ENCODE data around the gene HNRNPF.

The HNRNPF gene

DNA sequence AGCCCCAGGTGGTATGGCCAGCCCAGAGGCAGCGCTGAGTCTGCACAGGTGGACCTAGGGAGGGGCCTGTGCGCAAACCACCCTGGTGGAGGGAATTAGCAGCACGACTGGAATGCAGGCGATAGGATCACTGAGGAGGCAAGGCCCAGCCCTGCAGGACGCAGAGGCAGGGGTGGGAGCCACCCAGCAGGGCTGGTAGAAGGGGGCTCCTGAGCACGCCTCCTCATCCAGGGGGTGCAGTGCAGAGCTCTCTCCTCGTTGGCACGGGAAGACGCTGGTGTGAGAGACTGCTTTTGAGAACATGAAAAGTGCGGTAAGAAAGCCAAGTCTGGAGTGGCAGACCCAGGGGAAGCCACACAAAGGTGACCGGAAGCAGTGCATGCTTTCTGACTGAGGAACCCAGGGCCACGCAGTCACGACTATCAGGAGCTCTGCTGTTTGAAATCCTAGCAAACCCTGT is 31.5 kb downstream of the HNRNPF start:
- no peak for DNase-seq (ENCODE audit: low spot score)
- no peak for FAIRE-seq

DNA sequence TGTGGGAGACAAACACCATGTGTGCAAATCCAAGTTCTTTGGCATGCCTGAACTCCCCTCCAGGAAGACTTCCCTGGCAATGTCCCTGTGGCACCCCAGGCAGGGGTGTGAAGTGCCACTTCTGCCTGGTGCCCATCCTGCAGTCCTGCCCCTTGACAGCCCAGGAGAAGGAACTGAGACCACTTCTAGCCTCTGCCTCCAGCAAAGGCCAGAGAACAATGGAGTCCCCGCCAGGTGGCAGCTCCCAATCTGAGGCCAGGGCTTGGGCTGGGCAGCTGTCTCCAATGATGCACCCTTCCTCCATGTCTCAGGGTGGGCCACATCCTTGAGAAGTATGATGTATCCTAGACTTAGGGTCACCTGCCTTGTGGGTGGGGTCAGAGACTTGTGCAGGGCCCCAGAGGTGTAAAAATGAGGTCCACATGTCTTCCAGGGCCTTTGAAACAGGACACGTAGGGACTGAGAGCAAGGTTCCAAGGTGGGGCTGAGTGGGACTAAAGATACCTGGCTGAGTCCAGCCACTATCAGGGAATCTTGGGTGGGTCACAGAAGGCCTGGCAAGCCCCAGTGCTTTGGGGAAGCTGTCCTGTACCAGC is 32.1 kb downstream of the HNRNPF start:
- DNase-seq (ENCODE audit: low spot score) (no peak), FAIRE-seq (peak; percentile 77)

DNA sequence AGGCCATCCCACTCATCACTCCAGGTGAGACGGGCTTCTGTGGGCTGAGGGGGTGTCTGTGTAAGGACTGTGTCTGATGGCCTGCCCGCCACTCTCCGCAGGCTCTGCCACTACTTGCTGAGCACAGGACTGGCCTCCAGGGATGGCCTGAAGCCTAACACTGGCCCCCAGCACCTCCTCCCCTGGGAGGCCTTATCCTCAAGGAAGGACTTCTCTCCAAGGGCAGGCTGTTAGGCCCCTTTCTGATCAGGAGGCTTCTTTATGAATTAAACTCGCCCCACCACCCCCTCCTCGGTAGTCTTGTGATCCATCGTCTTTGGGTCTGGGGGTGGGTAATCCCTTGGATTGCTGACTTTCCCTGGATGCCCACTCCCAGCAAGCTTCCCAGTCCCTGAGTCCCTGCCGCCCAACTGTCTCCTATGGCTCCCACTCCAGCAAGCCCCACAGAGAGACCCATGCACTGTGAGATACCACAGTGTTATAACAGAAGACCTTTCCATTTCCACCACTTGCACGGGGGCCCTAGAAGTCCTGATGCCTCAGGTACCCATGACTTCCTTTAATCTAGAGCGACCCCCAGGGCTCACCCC is 32.8 kb downstream of the HNRNPF start:
- DNase-seq (ENCODE audit: low spot score): no peak
- no peak for FAIRE-seq

DNA sequence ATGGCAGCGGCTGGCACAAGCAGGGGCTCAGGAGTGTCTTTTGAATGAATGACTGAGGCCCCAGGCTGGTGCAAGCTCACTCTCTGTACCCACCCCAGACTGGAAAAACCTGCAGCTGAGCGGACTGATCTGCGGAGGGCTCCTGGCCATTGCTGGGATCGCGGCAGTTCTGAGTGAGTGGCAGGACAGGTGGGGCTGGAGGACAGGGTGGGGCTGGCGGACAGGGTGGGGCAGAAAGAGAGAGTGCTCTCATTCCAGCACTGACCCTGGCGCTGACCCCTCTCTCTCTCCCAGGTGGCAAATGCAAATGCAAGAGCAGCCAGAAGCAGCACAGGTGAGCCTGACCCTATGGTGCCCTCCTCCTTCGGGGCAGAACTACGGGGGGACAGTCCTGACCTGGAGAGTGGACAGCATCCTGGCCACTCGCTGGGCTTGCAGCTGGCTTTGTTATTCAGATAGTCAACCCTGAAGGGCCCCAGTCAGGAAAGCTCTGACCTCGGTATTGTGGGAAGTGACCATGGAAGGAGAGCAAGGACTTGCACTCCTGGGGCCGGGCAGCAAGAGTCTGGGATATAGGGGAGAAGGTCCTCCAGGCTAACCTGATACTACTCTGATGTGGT is 33.5 kb downstream of the HNRNPF start:
- DNase-seq (ENCODE audit: low spot score): no peak
- FAIRE-seq: peak; percentile 48

DNA sequence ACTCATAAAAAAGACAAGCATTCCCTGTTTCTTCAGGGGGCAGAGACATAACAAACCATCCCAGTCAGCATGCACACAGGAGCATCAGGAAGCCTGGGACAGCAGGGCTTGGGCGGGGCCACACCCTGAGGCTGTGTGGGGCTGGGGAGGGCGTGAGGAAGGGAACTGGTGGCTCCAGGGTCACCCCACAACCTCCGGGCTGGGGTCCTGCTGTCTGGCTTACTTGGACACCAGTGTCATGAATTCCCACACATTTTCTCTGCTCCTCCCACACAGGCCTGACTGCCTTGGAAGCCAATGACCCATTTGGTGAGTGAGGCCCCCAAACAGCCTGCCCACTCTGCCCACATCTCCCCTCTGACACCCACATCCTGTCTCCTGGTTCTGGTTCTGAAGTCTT is 34.8 kb downstream of the HNRNPF start:
- DNase-seq (ENCODE audit: low spot score): no peak
- peak; percentile 37 for FAIRE-seq

DNA sequence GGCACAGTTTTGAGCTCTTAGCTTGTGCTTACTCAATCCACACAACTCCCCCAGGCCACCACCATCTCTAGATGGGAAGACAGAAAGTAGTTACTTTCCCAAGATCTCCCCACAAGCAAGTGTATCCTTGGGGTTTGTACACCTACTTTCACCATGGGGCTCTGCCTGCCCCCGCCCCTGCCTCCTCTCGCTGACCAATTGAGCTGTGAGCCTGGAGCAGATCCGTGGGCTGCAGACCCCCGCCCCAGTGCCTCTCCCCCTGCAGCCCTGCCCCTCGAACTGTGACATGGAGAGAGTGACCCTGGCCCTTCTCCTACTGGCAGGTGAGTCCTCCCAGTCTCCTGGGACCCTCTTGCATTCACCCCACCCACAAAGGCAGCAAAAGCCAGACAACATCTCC is 35.5 kb downstream of the HNRNPF start:
- FAIRE-seq (no peak), DNase-seq (ENCODE audit: low spot score) (no peak)

DNA sequence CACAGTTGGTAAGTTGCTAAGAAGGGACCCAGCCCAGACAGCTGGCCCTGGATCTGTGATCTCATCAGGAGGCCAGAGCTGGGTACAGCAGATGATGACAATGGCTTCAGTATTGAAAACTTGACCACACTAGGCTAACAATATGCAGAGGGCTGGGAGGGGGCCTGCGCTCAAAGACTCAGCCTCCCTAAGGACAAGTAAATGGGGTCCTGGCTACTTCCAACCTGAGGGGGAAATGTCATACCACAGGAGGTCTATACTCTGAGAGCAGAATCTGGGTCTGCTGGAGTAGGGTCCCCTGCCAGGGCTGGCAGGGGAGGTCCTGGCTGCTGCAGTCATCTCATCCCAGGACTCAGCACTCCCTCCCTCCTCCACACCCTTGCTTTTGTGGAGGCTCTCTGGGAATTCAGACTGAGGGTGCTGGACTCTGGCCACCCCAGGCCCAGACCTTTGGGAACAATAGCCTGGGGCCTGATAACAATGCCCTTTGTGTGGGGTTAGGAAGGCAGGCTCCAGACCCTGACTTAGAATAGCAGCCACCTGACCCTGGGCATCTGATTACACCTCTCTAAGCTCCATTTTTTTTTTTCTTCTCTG is 36.1 kb downstream of the HNRNPF start:
- DNase-seq (ENCODE audit: low spot score): no peak
- no peak for FAIRE-seq

DNA sequence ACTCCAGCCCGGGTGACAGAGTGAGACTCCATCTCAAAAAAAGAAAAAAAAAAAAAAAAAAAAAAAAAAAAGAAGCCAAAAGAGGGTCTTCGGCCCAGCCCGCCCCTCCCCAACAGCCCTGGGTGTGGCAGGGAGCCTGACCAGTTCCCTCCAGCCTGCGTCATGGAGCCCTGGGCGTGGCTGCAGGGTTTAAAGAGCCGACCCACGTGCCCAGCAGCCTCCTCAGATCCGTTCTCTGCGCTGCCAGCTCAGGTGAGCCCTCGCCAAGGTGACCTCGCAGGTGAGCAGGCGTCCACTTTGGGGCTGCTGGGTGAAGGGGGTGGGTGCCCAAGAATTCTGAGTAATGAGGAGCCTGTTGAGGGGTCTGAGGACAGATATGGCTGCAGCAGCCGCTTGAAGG is 37.6 kb downstream of the HNRNPF start, which contains the start of gene FXYD4:
FXYD4 (plus strand) TSS at position 219 of the 400 bp plus-strand sequence. CDS start 2,111 bp downstream, outside the sequence.
- FAIRE-seq: no peak

DNA sequence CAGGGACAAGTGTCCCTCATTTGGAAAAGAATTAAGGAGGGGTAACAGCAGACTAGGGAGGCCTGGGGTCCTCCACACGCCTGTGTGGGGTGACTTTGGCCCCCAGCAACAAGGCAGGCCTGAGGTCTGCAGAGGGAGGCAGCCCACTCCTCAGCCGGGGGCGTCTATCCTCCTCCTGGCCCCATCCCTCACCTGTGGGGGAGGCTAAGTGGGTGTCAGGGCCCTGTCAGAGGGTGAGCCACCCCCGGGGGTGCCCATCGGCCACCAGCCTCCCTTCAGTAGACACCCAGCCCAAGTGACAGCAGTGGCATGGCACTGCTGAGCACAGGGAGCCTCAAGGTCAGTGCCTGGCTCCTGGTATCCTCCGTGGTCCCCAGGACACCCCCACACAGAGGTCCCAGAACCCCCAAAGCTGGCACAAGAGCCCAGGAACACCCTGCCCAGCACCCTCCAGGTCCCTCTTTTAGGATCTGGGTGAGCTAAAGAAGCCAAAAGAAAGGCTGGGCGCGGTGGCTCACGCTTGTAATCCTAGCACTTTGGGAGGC is 38.2 kb downstream of the HNRNPF start:
- DNase-seq (ENCODE audit: low spot score): no peak
- no peak for FAIRE-seq

More for the DNA sequence above, 37.6 kb downstream of the HNRNPF start, which contains the start of gene FXYD4:
- no peak for DNase-seq (ENCODE audit: low spot score)

DNA sequence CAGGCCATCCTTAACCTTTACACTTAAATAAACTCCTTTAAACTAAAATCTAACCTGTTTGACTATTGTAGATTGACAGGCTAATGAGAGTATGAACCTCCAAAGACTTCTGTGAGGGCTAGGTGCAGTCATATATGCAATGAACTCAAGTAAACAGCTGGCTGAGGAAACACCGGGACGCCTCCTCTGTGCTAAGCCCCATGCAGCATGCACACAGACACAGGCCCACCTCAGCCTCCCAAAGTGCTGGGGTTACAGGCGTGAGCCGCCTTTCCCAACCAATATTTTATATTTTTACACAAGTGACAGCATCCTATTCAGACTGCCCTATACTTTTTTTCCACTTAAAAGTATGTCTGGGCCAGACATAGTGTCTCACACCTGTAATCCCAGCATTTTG is 39.1 kb downstream of the HNRNPF start:
- DNase-seq (ENCODE audit: low spot score): no peak
- no peak for FAIRE-seq

DNA sequence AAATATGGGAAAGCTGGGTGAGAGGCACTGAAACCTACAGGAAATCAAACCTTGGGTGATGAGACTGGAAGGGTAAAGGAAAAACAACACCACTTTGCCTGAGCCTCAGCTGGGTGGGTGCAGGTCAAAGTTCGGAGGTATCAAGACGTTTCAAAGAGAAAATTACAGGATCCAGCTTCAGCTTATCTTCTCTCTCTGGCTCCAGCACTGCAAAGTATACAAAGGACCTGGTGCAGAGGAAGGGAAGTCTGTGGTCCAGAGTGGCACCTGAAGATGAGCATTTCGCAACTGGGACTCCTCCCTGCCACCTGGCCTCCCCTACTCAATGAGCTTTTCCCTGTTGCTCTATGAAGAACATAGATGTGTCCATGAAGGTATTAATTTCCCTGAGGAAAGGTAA is 44.0 kb downstream of the HNRNPF start:
- FAIRE-seq (no peak), DNase-seq (ENCODE audit: low spot score) (no peak)

DNA sequence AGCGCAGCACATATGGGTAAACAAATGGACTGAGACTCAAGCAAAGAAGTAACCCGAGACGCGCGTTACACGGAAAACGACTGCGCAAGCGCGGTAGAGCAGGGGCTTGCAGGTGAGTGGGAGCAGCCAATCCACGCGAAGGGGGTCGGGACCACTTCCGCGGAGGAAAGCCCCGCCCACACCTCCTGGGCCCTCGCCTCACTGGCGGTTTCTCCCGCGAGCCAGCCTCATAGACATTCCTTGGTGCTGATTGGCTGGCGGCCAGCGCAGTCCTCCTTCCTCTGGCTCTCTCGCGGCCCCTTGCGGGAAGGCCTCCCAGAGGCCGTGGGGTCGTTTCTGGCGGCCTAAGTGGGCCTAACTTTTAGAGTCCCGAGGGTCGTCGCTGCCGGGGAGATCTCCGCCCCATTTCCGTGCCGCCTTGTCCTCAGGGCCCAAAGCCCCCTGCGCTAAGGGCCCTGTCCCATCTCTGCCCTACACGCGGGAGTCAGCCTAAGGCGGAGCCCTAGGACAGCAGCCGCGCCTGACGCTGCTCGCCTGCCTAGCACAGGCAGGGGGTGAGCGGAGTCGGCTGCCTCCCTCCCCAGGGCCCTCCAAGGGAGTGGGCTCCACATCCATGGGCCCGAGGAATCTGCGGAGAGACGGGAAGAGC is 46.7 kb downstream of the HNRNPF start:
- peak; percentile 63 for FAIRE-seq
- DNase-seq (ENCODE audit: low spot score): no peak

DNA sequence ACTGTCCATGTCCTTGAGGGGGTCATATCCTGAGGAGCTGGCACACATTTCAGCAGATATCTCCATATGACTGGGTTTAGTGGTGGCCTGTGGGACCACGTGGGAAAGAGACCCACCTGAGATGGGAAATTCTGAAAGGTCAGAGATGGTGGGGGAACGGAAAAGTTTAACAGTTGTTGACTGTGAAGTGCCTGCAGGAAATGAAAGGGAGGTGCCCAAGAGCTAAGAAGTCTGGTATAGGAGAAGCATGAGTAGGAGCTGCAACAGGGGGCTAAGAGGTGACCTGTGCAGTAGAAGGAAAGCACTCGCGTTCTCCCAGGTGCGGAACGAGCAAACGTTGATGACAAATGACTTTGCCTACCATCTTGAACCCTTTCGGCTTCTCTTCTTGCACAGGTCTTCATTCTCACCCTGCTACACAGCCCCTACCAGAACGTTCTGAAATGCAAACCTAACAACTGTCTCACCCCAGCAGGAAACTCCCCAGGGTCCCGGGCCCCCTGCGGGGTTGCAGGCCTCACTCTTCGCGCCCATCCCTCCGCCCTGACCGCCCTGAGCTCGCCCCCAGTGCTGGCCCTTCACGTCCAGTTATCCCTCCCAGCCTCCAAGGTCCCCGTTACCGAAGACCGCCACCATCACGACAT is 47.3 kb downstream of the HNRNPF start:
- DNase-seq (ENCODE audit: low spot score) (no peak), FAIRE-seq (no peak)

DNA sequence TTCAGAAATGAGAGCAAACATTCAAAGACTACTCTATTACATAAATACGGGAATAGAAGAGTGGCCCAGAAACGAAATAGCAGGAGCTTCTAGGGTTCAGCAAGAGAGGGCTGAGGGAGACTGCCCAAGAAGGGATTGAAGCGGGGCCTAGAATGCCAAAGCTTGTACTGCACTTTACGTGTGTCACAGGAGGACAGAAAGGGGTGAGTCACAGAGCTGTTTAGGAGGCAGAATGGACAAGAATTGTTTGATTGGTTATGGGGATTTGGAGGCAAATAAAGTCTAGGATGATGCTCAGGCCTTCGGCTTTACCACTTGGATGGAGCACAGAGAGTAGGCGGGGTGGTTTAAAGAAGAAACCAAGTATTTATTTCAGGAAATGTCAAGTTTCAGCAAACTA is 48.9 kb downstream of the HNRNPF start:
- FAIRE-seq: no peak

DNA sequence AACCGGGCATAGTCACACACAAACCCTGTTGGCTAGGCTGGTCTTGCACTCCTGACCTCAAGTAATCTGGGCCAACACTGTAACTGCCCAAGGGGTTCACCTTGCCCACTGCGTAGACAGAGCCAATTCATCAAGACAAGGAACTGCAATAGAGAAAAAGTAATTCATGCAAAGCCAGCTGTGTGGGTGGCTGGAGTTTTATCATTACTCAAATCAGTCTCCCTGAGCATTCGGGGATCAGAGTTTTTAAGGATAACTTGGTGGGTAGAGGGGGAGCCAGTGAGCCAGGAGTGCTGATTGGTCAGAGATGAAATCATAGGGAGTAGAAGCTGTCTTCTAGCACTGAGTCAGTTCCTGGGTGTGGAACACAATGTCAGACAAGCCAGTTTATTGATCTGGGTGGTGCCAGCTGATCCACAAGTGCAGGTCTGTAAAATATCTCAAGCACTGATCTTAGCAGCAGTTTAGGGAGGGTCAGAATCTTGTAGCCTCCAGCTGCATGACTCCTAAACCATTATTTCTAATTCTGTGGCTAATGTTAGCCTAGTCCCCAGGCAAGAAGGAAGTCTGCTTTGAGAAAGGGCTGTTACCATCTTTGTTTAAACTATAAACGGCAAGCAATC is 53.1 kb downstream of the HNRNPF start:
- peak; percentile 94 for FAIRE-seq
- DNase-seq (ENCODE audit: low spot score): no peak

More for the DNA sequence above, 48.9 kb downstream of the HNRNPF start:
- no peak for DNase-seq (ENCODE audit: low spot score)

DNA sequence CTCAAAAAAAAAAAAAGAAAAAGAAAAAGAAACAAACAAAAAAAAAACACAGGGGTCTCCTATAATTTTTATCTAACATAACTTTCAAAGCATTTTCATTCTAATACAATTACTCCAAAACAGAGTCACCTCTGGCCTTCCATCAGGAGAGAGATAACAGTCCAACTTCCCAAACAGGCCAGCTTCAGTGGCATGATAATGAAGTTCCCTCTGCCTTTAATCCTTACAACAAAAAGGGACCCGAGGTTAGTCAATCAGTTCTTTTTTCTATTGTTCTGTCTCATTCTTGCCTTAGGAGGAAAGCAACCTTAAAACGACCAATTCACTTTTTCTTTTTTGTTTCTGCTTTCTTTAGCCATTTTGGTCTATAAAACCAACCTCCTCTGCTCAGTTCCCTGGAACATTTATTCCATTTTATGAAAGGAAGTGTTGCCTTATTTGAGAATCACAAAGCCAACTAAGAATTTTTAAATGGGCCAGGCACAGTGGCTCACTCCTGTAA is 54.1 kb downstream of the HNRNPF start:
- FAIRE-seq: no peak

DNA sequence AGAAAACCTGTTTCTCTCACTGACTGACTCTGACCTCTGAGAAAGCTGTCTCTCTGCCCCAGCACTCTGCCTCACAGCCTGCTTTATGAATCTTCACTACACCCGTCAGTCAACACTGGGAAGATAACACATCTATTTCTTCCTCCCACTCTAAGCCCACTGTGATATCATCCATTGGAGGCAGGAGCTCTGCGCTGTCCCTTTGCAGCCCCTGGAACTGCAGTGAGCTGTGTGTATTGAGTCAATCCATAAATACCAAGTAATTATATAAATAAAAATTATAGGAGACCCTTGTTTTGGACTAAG is 54.7 kb downstream of the HNRNPF start:
- DNase-seq (ENCODE audit: low spot score) (no peak), FAIRE-seq (peak; percentile 81)

More for the DNA sequence above, 54.1 kb downstream of the HNRNPF start:
- DNase-seq (ENCODE audit: low spot score): no peak

DNA sequence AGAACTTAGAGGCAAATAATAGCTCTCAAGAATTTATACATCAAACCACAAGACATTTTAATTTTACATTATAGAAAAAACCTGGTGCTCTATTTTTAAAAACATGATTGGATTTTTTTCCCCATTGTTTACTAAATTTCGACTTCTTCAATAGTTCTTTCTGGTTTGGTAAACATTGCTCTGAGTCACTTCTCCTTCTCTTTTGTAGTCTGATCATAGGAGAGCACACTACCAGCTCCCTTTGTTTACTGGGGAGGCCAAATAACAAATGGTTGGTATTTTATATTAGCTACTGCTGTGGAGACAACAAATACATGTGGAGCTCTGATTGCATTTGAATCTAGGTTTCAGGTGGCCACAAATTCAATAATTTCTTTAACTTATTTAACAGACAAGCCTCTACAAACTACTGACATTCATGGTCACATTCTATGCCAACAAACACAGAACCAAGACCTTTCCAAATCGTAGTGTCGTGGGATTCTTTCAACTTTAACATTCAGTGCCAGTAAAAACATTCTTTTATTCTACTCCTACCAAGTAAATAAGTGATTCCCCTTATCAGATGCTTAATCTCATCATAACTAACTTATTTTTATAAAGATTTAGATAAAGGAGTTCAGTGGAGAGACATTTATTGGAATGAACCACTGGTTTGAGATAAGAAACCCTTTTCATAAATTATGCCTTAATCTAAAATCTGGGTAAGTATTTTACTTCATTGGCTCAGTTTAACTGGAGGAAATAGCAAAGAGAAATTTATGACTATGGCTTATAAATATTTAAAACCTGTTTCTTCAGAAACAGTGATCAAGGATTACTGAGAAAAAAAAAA is 55.3 kb downstream of the HNRNPF start:
- DNase-seq (ENCODE audit: low spot score) (no peak), FAIRE-seq (no peak)

DNA sequence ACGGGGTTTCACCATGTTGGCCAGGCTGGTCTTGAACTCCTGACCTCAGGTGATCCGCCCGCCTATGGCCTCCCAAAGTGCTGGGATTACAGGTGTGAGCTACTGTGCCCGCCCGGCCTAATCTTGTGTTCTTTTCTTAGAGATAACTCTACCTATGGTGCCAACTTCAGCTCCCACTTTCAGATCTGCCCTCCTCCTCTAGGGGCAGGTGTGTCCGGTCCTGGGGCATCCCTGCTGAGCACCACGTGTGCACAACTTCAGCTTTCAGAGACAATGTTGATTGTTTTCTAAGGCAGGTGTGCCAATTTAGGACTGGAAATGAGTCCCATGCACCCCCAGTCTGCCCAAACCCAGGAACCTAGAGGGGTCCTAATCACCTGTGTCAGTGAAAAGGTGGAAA is 56.0 kb downstream of the HNRNPF start:
- no peak for FAIRE-seq
- DNase-seq (ENCODE audit: low spot score): no peak

DNA sequence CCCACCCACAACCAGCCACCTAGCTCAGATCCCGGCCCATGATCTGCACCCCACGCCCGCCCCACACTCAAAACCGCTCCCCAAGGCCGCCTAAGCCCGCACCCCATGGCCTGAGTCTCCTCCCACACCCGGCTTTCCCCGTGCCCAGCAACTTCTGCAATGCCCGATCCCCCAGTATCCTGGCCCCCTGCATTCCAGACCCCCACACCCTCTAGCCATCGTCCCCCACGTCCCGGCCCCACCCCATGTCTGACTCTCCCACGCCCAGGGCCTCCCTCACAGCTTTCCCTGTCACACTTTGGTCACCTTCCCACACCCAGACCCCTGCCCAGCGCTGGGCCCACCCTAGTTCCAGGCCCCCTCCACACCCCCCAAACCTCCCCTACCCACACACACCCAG is 57.7 kb downstream of the HNRNPF start:
- FAIRE-seq: no peak
- DNase-seq (ENCODE audit: low spot score): no peak

Data from urothelium cell line (cell line).